WTC11 (cell line): ENCODE measurements around the gene LYAR.

Source experiments
- ZNF219 ChIP-seq: sonication (generic); formaldehyde crosslinking; IDR thresholded peaks from 2 replicates; pipeline ENCODE4 v1.8.0; 2023; ENCODE audit warnings: missing genetic modification reagents, mild to moderate bottlenecking, borderline replicate concordance
- ZNF232 ChIP-seq: sonication (generic); formaldehyde crosslinking; IDR thresholded peaks from 2 replicates; pipeline ENCODE4 v1.8.0; 2022; ENCODE audit warnings: mild to moderate bottlenecking, missing genetic modification reagents
- ZNF423 ChIP-seq: fragments of 250-450 bp; sonication (Bioruptor Pico); IDR thresholded peaks from 2 replicates; pipeline ENCODE4 v2.1.2; 2022; ENCODE audit warnings: mild to moderate bottlenecking, moderate library complexity
- TF ChIP-seq, protein P1 (sequence below): sonication (generic); formaldehyde crosslinking; IDR thresholded peaks from 2 replicates; pipeline ENCODE4 v1.8.0; 2022; ENCODE audit warnings: mild to moderate bottlenecking, missing genetic modification reagents
- TF ChIP-seq, protein P2 (sequence below): fragments of 250-450 bp; sonication (Bioruptor Pico); IDR thresholded peaks from 2 replicates; pipeline ENCODE4 v2.1.2; 2022; ENCODE audit warnings: mild to moderate bottlenecking, moderate library complexity

DNA sequence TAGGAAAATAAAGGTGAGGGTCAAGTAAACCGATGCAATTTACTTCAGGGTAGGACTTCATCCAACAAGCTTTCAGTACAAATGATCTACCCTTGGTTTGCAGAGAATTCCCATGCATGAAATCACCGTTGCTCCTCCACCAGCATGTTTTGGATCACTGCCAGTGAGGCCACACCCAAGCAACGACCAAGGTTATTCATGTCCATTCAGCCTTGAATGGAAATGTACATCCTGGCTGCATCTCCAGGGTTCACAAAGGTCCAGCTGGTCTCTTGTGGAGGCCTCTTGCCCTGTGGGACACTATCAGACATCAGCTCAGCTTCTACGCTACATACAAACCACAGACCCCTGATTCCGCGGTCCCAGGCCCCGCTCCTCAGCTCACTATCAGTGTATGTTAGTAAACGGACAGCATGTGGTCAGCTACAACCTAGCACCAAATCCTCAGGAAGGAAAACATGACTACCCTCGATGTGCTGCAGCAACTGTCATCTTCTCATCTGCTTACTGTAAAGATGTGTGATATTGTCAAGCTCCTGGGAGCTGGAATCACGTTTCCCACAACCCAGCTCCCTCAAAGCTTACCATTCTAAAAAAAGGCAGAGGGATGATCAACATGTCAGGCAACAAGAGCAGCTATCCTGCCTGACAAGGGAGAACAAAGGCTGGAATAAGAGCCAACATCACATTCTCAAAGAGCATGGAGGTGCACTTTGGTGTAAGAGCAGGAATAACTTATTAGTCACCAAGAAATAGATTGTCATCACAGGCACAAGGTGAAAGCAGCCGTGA lies 4.9 kb downstream of the LYAR start:
- TF ChIP-seq, protein P1, sequence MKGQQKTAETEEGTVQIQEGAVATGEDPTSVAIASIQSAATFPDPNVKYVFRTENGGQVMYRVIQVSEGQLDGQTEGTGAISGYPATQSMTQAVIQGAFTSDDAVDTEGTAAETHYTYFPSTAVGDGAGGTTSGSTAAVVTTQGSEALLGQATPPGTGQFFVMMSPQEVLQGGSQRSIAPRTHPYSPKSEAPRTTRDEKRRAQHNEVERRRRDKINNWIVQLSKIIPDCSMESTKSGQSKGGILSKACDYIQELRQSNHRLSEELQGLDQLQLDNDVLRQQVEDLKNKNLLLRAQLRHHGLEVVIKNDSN, result no peak
- TF ChIP-seq ZNF232, result no peak
- TF ChIP-seq ZNF219 (CRISPR knock-in tag), result no peak
- TF ChIP-seq, protein P2, sequence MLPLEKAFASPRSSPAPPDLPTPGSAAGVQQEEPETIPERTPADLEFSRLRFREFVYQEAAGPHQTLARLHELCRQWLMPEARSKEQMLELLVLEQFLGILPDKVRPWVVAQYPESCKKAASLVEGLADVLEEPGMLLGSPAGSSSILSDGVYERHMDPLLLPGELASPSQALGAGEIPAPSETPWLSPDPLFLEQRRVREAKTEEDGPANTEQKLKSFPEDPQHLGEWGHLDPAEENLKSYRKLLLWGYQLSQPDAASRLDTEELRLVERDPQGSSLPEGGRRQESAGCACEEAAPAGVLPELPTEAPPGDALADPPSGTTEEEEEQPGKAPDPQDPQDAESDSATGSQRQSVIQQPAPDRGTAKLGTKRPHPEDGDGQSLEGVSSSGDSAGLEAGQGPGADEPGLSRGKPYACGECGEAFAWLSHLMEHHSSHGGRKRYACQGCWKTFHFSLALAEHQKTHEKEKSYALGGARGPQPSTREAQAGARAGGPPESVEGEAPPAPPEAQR (CRISPR knock-in tag), result no peak
- no peak for TF ChIP-seq ZNF423
